Stimulated activated CD8-positive, alpha-beta memory T cell treated with anti-CD3 and anti-CD28 coated beads, Interleukin-7, amount 100 ng/mL, for 48 hours (primary cell): Measurements from ENCODE around the gene ZSCAN29.
A peak's percentile ranks its signal among the peaks of the same experiment; 100 is the strongest.

Source experiments
- DNase-seq, 2 donors: peaks; one replicate each; pipeline ENCODE4 v3.0.0-alpha.2; 2020; ENCODE audit warnings: low read depth in 1 of 2; ENCODE audit errors: extremely low read depth in 1 of 2

Gene ZSCAN29

GRCh38 chr15:43352693-43353382 lies 18.0 kb downstream of the ZSCAN29 start:
- DNase-seq = no peak

GRCh38 chr15:43347114-43347513 lies 23.7 kb downstream of the ZSCAN29 start:
- no peak for DNase-seq

GRCh38 chr15:43346305-43346704 lies 24.5 kb downstream of the ZSCAN29 start:
- DNase-seq = no peak

DNA sequence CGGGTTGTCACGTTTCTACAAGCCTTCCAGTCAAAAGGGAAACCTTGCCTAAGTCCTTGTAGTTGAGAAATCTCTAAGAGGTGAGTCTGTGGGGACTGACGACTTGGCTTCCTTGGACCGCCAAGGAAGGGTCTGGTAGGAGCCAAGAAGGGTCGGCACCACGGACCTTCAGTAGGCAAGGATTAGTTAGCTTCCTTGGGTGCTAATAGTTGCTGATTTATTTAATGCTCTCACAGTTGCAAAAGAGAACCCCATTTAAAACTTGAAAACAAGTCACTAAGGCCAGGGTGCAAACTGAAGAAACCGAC lies 40.1 kb downstream of the ZSCAN29 start:
- no peak for DNase-seq

- DNase-seq = peak; percentile 78 to 85
These were observed 40.7 kb downstream of the ZSCAN29 start, which contains the start of gene LCMT2 for GRCh38 chr15:43329960-43330779. TSS of gene LCMT2 (minus strand) at chr15:43330573. CDS start at chr15:43330489, 84 bp downstream.

DNA sequence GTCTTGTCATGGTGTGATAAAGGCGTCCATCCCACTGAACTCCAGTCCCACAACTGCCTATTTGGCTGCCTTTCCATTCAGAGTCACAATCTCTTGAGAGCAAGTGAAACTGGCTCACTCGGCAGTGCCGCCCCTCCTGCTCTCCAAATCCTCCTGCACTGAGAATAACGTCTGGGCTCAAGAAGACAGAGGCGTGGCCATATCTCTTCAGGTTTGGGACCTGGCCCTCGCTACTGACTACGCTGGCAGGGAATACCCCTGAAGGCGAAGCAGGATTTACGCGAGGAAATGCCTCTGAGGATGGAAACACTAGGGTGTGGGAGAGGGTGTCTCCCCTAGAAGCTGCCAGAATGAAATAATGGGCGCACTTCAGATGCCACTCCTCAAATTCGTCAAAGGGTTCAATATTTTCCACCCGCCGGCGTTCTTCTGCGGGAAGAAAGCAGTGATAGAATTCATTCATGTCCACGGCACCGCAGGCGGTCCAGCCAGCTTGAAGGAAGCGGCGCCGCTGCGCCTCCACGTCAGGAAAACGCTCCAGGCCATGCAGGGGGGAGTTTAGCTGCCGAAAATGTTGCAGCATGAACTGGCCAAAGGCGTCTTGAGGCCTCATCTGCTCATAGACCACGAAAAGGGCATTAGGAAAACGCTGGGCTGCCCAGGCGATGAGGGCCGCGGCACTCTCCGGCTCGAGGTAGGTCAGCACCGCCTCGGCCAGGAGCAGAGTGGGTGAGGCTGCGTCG lies 41.5 kb downstream of the ZSCAN29 start:
- no peak for DNase-seq

DNA sequence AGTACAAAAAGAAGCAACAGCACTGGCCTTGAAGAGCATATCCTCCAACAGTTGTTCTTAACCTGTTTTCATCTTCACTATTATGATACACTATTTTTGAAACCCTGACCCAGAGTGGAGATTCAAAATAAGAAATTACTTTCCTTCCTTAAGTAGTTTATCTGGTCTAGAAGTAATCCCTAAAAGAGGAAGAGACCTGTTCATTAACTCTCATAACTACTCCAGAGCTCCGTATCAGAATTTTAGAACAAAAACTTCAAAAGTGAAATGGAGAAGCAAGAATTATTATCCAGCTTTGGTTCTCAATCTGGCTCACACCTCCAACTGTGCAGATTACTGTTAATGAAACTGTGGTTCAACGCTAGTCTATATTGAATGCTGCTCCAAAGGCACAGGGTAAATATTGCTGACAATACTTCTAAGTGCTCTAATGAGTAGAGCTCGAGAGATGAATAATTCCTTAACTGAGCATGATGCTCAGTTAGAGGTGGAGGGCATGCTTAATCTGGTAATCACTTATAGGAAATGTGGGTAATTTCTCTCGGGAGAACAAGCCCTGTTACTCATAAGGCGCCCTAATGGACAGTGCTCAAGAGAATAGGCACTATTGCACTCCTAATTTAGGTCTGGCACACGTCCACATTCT lies 45.7 kb downstream of the ZSCAN29 start:
- DNase-seq = no peak

DNA sequence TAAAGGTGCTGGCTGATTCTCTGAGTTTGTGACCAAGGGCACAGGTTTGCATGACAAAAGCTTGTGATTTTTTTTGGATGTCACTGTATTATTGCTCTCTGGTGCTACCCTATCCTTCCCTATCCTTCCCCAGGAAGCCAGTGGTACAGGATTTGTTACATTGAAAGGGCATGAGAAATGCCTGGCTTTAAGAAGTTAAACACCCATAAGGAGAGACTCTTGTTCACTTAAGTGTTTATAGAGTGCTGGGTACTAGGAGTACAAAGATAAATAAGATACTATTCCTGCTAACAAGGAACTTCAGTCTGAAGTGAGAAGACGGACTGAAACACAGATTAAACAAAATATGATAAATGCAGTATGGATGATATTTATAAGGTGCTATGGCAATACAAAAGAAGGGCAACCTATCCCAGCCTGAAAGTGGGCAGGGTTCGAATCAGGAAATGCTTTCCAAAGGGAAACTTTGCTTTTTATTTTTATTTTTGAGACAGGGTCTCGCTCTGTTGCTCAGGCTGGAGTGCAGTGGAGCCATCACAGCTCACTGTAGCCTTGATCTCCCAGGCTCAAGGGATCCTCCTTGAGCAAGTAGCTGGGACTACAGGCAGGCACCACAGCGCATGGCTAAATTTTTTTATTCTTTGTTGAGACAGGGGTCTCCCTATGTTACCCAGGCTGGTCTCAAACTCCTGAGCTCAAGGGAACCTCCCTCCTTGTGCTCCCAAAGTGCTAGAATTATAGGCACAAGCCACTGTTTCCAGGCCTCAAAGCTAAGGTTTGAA lies 51.7 kb downstream of the ZSCAN29 start:
- no peak for DNase-seq

GRCh38 chr15:43317566-43318184 lies 53.2 kb downstream of the ZSCAN29 start:
- DNase-seq = no peak

GRCh38 chr15:43316971-43317346 lies 53.9 kb downstream of the ZSCAN29 start:
- DNase-seq = no peak

DNA sequence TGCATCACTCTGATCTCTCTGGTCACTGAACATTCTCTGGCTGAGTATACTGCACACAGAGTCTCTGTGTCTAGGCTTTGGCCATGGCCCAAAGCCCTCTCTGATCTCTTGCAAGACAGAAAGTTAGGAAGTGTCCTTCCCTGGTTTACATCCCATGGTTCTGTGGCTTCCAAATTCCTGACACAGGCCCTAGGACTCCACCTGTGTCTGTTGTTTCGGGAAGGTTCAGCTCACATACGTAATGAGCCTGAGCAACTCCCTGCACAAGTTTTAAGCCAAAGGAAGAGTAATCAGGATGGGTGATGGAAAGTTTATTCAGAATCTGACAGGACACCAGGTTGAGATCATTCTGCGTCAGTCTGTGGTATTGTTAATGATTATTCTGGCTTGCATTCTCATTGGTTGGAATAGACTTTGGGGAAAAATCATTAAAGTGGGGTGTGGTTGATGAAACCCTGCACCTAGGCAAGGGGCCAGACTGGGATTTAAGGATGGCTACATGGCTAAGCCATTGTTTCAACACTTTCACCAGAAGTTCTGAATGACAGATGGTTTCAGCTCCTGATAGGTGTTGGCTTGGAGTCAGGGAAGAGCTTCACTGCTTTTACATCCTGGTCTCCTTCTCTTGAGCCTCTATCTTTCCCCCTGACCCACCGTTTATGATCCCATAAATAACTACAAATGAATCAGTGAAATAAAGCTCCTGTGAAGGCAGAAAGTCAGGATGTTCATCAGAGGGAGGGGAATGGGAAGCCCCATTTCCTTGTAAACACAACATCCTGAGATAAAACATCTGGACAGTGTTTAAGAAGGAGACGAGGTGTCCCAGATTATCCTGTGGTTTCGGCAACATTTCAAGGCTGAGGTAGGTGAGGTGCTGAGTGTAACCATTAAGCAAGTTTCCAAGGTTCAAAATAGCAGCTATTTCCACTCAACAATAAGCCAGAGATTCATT lies 54.5 kb downstream of the ZSCAN29 start:
- DNase-seq = no peak

GRCh38 chr15:43314171-43314570 lies 56.7 kb downstream of the ZSCAN29 start:
- no peak for DNase-seq

DNA sequence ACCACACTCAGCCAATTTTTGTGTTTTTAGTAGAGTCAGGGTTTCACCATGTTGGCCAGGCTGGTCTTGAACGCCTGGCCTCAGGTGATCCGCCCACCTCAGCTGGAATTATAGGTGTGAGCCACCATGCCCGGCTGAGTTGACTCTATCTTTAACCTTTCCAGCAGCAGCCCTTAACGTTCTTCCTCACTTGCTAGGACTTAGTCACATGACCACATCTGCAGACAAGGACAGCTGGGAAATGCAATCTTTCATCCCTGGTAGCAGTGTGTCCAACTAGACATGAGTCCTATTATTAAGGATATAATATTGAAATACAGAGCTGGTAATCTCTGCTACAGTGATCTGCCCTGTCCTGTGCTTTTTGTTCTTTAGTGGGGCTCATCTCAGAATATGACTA lies 58.5 kb downstream of the ZSCAN29 start:
- DNase-seq = no peak
